Memory B cell (primary cell): Measurements from ENCODE around the gene PRSS38.
A peak's percentile ranks its signal among the peaks of the same experiment; 100 is the strongest.

Source experiments
- ATAC-seq: fragments of 150-1000 bp; cut with Tn5 transposase; 2 replicates; pipeline ENCODE4 v1.10.0; 2021; ENCODE audit warnings: low read depth, mild to moderate bottlenecking, moderate library complexity
- DNase-seq, 2 donors: peaks; one replicate each; pipeline ENCODE4 v3.0.0; 2022; ENCODE audit warnings: low spot score in 2 of 2
- H3K27ac Mint-ChIP-seq: one replicate; pipeline ENCODE4 v1.8.0; 2022; ENCODE audit warnings: mild to moderate bottlenecking, moderate library complexity, mixed read lengths
- H3K27me3 Mint-ChIP-seq: one replicate; pipeline ENCODE4 v1.8.0; 2022; ENCODE audit warnings: mixed read lengths
- H3K36me3 Mint-ChIP-seq: one replicate; pipeline ENCODE4 v1.8.0; 2022; ENCODE audit warnings: mild to moderate bottlenecking, mixed read lengths
- H3K4me1 Mint-ChIP-seq: one replicate; pipeline ENCODE4 v1.8.0; 2022; ENCODE audit warnings: mixed read lengths
- H3K4me3 Mint-ChIP-seq: one replicate; pipeline ENCODE4 v1.8.0; 2022; ENCODE audit warnings: mild to moderate bottlenecking, moderate library complexity, mixed read lengths
- H3K9me3 Mint-ChIP-seq: one replicate; pipeline ENCODE4 v1.8.0; 2022; ENCODE audit warnings: mixed read lengths

PRSS38 gene

GRCh38 chr1:227774051-227774731 lies 41.3 kb upstream of the PRSS38 start:
- DNase-seq (no peak), ATAC-seq (no peak)
- Mint-ChIP-seq H3K4me3 (no peak overlapping the region), H3K4me1 (no peaks in the 10 kb centered on the region), H3K27me3 (no peaks in the 10 kb centered on the region), H3K36me3 (peaks cover 11% of the 10 kb centered on the region), H3K9me3 (no peaks in the 10 kb centered on the region), H3K27ac (no peak overlapping the region)

GRCh38 chr1:227774821-227775661 lies 40.4 kb upstream of the PRSS38 start:
- ATAC-seq (no peak), DNase-seq (no peak)
- Mint-ChIP-seq H3K27ac (no peak overlapping the region), H3K9me3 (no peaks in the 10 kb centered on the region), H3K36me3 (peaks cover 11% of the 10 kb centered on the region), H3K4me1 (no peaks in the 10 kb centered on the region), H3K27me3 (no peaks in the 10 kb centered on the region), H3K4me3 (no peak overlapping the region)

- no peak for DNase-seq
- Mint-ChIP-seq H3K4me3 (no peak overlapping the region), H3K27me3 (no peaks in the 10 kb centered on the region), H3K27ac (no peak overlapping the region), H3K36me3 (peaks cover 8% of the 10 kb centered on the region), H3K9me3 (no peaks in the 10 kb centered on the region), H3K4me1 (no peaks in the 10 kb centered on the region)
- ATAC-seq, result no peak
Observed at GRCh38 chr1:227775841-227776240, 39.6 kb upstream of the PRSS38 start.

GRCh38 chr1:227776331-227776771 lies 39.1 kb upstream of the PRSS38 start:
- peaks cover 8% of the 10 kb centered on the region for H3K36me3 Mint-ChIP-seq
- H3K9me3 Mint-ChIP-seq, result no peaks in the 10 kb centered on the region
- H3K4me3 Mint-ChIP-seq, result no peak overlapping the region
- no peaks in the 10 kb centered on the region for H3K27me3 Mint-ChIP-seq
- no peak for DNase-seq
- ATAC-seq, result no peak
- H3K27ac Mint-ChIP-seq, result no peak overlapping the region
- no peaks in the 10 kb centered on the region for H3K4me1 Mint-ChIP-seq

GRCh38 chr1:227777156-227777555 lies 38.3 kb upstream of the PRSS38 start:
- H3K27ac Mint-ChIP-seq, result no peak overlapping the region
- H3K9me3 Mint-ChIP-seq, result no peaks in the 10 kb centered on the region
- no peak overlapping the region for H3K4me3 Mint-ChIP-seq
- peaks cover 10% of the 10 kb centered on the region for H3K36me3 Mint-ChIP-seq
- DNase-seq, result no peak
- no peaks in the 10 kb centered on the region for H3K27me3 Mint-ChIP-seq
- H3K4me1 Mint-ChIP-seq, result no peaks in the 10 kb centered on the region
- no peak for ATAC-seq

GRCh38 chr1:227777646-227778045 lies 37.8 kb upstream of the PRSS38 start:
- no peaks in the 10 kb centered on the region for H3K27me3 Mint-ChIP-seq

GRCh38 chr1:227778401-227778947 lies 37.0 kb upstream of the PRSS38 start:
- Mint-ChIP-seq H3K9me3 (no peaks in the 10 kb centered on the region), H3K27ac (no peak overlapping the region), H3K4me3 (no peak overlapping the region), H3K27me3 (no peaks in the 10 kb centered on the region), H3K4me1 (no peaks in the 10 kb centered on the region), H3K36me3 (peaks cover 11% of the 10 kb centered on the region)
- no peak for ATAC-seq
- DNase-seq, result no peak

More at GRCh38 chr1:227777646-227778045, 37.8 kb upstream of the PRSS38 start:
- DNase-seq, result no peak
- H3K4me3 Mint-ChIP-seq, result no peak overlapping the region
- H3K9me3 Mint-ChIP-seq, result no peaks in the 10 kb centered on the region
- no peak for ATAC-seq
- H3K4me1 Mint-ChIP-seq, result no peaks in the 10 kb centered on the region
- H3K36me3 Mint-ChIP-seq, result peaks cover 11% of the 10 kb centered on the region
- H3K27ac Mint-ChIP-seq, result no peak overlapping the region

GRCh38 chr1:227779021-227779441 lies 36.4 kb upstream of the PRSS38 start:
- H3K4me3 Mint-ChIP-seq, result no peak overlapping the region
- peaks cover 8% of the 10 kb centered on the region for H3K36me3 Mint-ChIP-seq
- ATAC-seq, result no peak
- no peak overlapping the region for H3K27ac Mint-ChIP-seq
- DNase-seq, result no peak
- no peaks in the 10 kb centered on the region for H3K4me1 Mint-ChIP-seq
- no peaks in the 10 kb centered on the region for H3K9me3 Mint-ChIP-seq
- no peaks in the 10 kb centered on the region for H3K27me3 Mint-ChIP-seq

- H3K4me1 Mint-ChIP-seq, result no peaks in the 10 kb centered on the region
- no peak for ATAC-seq
- DNase-seq, result no peak
- no peak overlapping the region for H3K4me3 Mint-ChIP-seq
- H3K27me3 Mint-ChIP-seq, result no peaks in the 10 kb centered on the region
- H3K36me3 Mint-ChIP-seq, result peaks cover 7% of the 10 kb centered on the region
- H3K9me3 Mint-ChIP-seq, result no peaks in the 10 kb centered on the region
- no peak overlapping the region for H3K27ac Mint-ChIP-seq
Observed at GRCh38 chr1:227779685-227780084, 35.8 kb upstream of the PRSS38 start.

GRCh38 chr1:227780101-227781044 lies 35.1 kb upstream of the PRSS38 start:
- H3K4me3 Mint-ChIP-seq, result no peak overlapping the region
- H3K27ac Mint-ChIP-seq, result no peak overlapping the region
- H3K27me3 Mint-ChIP-seq, result no peaks in the 10 kb centered on the region
- ATAC-seq (no peak), DNase-seq (no peak)
- H3K36me3 Mint-ChIP-seq, result peaks cover 7% of the 10 kb centered on the region
- no peaks in the 10 kb centered on the region for H3K9me3 Mint-ChIP-seq
- H3K4me1 Mint-ChIP-seq, result peaks cover under 1% of the 10 kb centered on the region

GRCh38 chr1:227781314-227781930 lies 34.1 kb upstream of the PRSS38 start:
- Mint-ChIP-seq H3K4me1 (peaks cover 7% of the 10 kb centered on the region), H3K36me3 (peaks cover 7% of the 10 kb centered on the region)
- no peak for ATAC-seq

GRCh38 chr1:227782226-227782625 lies 33.2 kb upstream of the PRSS38 start:
- H3K9me3 Mint-ChIP-seq, result no peaks in the 10 kb centered on the region
- no peak overlapping the region for H3K4me3 Mint-ChIP-seq
- H3K36me3 Mint-ChIP-seq, result peaks cover 5% of the 10 kb centered on the region
- no peak for ATAC-seq
- H3K27me3 Mint-ChIP-seq, result no peaks in the 10 kb centered on the region
- DNase-seq, result no peak
- H3K27ac Mint-ChIP-seq, result no peak overlapping the region
- H3K4me1 Mint-ChIP-seq, result peaks cover 11% of the 10 kb centered on the region

More at GRCh38 chr1:227781314-227781930, 34.1 kb upstream of the PRSS38 start:
- no peaks in the 10 kb centered on the region for H3K27me3 Mint-ChIP-seq
- H3K9me3 Mint-ChIP-seq, result no peaks in the 10 kb centered on the region
- DNase-seq, result no peak
- H3K4me3 Mint-ChIP-seq, result no peak overlapping the region
- H3K27ac Mint-ChIP-seq, result no peak overlapping the region

GRCh38 chr1:227785094-227785804 lies 30.2 kb upstream of the PRSS38 start:
- peak overlapping the region; percentile 41 for H3K4me3 Mint-ChIP-seq

More at GRCh38 chr1:227785094-227785804, 30.2 kb upstream of the PRSS38 start:
- Mint-ChIP-seq H3K4me1 (peaks cover 14% of the 10 kb centered on the region), H3K9me3 (no peaks in the 10 kb centered on the region), H3K27ac (peak overlapping the region; percentile 28), H3K27me3 (no peaks in the 10 kb centered on the region), H3K36me3 (peaks cover 5% of the 10 kb centered on the region)
- ATAC-seq, result peak; percentile 45
- peak; percentile 8 to 39 for DNase-seq
